Smooth muscle cell (in vitro differentiated cells): ENCODE measurements around the gene RP2. TPM values are rescaled to one million over a fixed set of nuclear protein-coding genes. Genes with fewer than 3 reads are reported as not detected.

Experiments
- DNase-seq: peaks from one replicate; lab custom pipeline; 2025; ENCODE audit not compliant: unreplicated experiment; lab: John Stamatoyannopoulos, UW
- H2AFZ ChIP-seq: fragments of 200-600 bp; sonication (generic); 2 replicates; pipeline ENCODE4 v1.6.0; 2016; ENCODE audit warnings: antibody characterized with exemption, low read depth, mild to moderate bottlenecking
- H3F3A ChIP-seq: fragments of 200-600 bp; sonication (generic); 2 replicates; pipeline ENCODE4 v1.6.0; 2017; ENCODE audit warnings: antibody characterized with exemption, low read depth
- H3K27ac ChIP-seq: fragments of 200-600 bp; sonication (generic); 2 replicates; pipeline ENCODE4 v1.5.1; 2016; ENCODE audit warnings: low read depth, mild to moderate bottlenecking
- H3K27me3 ChIP-seq: fragments of 200-600 bp; sonication (generic); 2 replicates; pipeline ENCODE4 v1.6.1; 2016; ENCODE audit warnings: low read depth, mild to moderate bottlenecking
- H3K36me3 ChIP-seq: fragments of 200-600 bp; sonication (generic); 2 replicates; pipeline ENCODE4 v1.5.1; 2016; ENCODE audit warnings: low read depth
- H3K4me1 ChIP-seq: fragments of 200-600 bp; sonication (generic); 2 replicates; pipeline ENCODE4 v1.5.1; 2016; ENCODE audit warnings: low read depth
- H3K4me2 ChIP-seq: fragments of 200-600 bp; sonication (generic); 2 replicates; pipeline ENCODE4 v1.6.0; 2016; ENCODE audit warnings: mild to moderate bottlenecking
- H3K4me3 ChIP-seq: fragments of 200-600 bp; sonication (generic); 2 replicates; pipeline ENCODE4 v1.5.1; 2016; ENCODE audit warnings: mild to moderate bottlenecking
- H3K79me2 ChIP-seq: fragments of 200-600 bp; sonication (generic); 2 replicates; pipeline ENCODE4 v1.6.0; 2016; ENCODE audit warnings: low read depth, mild to moderate bottlenecking
- H3K9ac ChIP-seq: fragments of 200-600 bp; sonication (generic); 2 replicates; pipeline ENCODE4 v1.6.0; 2016; ENCODE audit warnings: low read depth
- H3K9me3 ChIP-seq: fragments of 200-600 bp; sonication (generic); replicated peaks from 2 replicates; pipeline ENCODE4 v1.5.1; 2016; ENCODE audit warnings: low read depth
- H4K20me1 ChIP-seq: fragments of 200-600 bp; sonication (generic); 2 replicates; pipeline ENCODE4 v1.6.0; 2016; ENCODE audit warnings: low read depth
- CTCF ChIP-seq: fragments of 200-600 bp; sonication (generic); IDR thresholded peaks from 2 replicates; pipeline ENCODE4 v1.5.1; 2017; ENCODE audit warnings: borderline replicate concordance, mild to moderate bottlenecking, antibody characterized with exemption; ENCODE audit not compliant: insufficient read depth, poor library complexity, severe bottlenecking
- WGBS: methylation state at CpG from one replicate; pipeline ENCODE4 v1.1.7; 2016; ENCODE audit warnings: low lambda C conversion rate; 5-methylcytosine and 5-hydroxymethylcytosine counted together
- polyA plus RNA-seq: library from polyadenylated mRNA; unstranded; fragments of >200 nt; fragmentation: Nextera tagmentation; extraction: Ambion mirVana; gene quantifications from 2 replicates; pipeline ENCODE4 v1.2.1, GENCODE V29; 2016
- total RNA-seq: library from RNA; depleted of rRNA; stranded (reverse); fragments of >200 nt; gene quantifications from 2 replicates; pipeline ENCODE4 v1.2.3, GENCODE V29; 2014

RP2 gene
- total and polyA plus RNA-seq, 2 experiments from 2014 or later, result 11.3 to 20.5 TPM

GRCh38 chrX:46803140-46803539 lies 33.7 kb upstream of the RP2 start:
- H3K4me3 ChIP-seq, result no peak overlapping the region
- no peaks in the 10 kb centered on the region for H3F3A ChIP-seq
- H4K20me1 ChIP-seq, result no peaks in the 10 kb centered on the region
- no peaks in the 10 kb centered on the region for H3K79me2 ChIP-seq
- no peak overlapping the region for H2AFZ ChIP-seq
- H3K27ac ChIP-seq, result no peak overlapping the region
- H3K9me3 ChIP-seq, result no peaks in the 10 kb centered on the region
- WGBS, result 64% methylated on average over 3 of the region's 3 CpGs
- no peaks in the 10 kb centered on the region for H3K4me1 ChIP-seq
- H3K27me3 ChIP-seq, result no peaks in the 10 kb centered on the region
- TF ChIP-seq CTCF, result no peak
- no peak overlapping the region for H3K9ac ChIP-seq
- no peak for DNase-seq
- no peaks in the 10 kb centered on the region for H3K36me3 ChIP-seq
- H3K4me2 ChIP-seq, result no peak overlapping the region

GRCh38 chrX:46805270-46805669 lies 31.6 kb upstream of the RP2 start:
- Histone ChIP-seq H3K4me1 (no peaks in the 10 kb centered on the region), H3K79me2 (no peaks in the 10 kb centered on the region), H3K27ac (no peak overlapping the region), H3K9ac (no peak overlapping the region), H3K36me3 (no peaks in the 10 kb centered on the region), H3K4me2 (no peak overlapping the region), H4K20me1 (no peaks in the 10 kb centered on the region), H3K27me3 (no peaks in the 10 kb centered on the region), H3F3A (no peaks in the 10 kb centered on the region), H3K9me3 (no peaks in the 10 kb centered on the region), H3K4me3 (no peak overlapping the region), H2AFZ (no peak overlapping the region)
- DNase-seq, result no peak
- whole genome bisulfite sequencing, result 68% methylated on average over 2 of the region's 2 CpGs
- TF ChIP-seq CTCF, result no peak

GRCh38 chrX:46811121-46811520 lies 25.7 kb upstream of the RP2 start:
- no peak overlapping the region for H2AFZ ChIP-seq
- H3K27ac ChIP-seq, result no peak overlapping the region
- H3K27me3 ChIP-seq, result no peaks in the 10 kb centered on the region
- no peaks in the 10 kb centered on the region for H3K79me2 ChIP-seq
- H3K4me2 ChIP-seq, result no peak overlapping the region
- no peak for DNase-seq
- no peaks in the 10 kb centered on the region for H3K4me1 ChIP-seq
- H3K9me3 ChIP-seq, result no peaks in the 10 kb centered on the region
- no peaks in the 10 kb centered on the region for H4K20me1 ChIP-seq
- H3K9ac ChIP-seq, result no peak overlapping the region
- H3F3A ChIP-seq, result no peaks in the 10 kb centered on the region
- TF ChIP-seq CTCF, result no peak
- 52% methylated on average over 1 of the region's 1 CpG for WGBS
- no peak overlapping the region for H3K4me3 ChIP-seq
- H3K36me3 ChIP-seq, result no peaks in the 10 kb centered on the region

DNA sequence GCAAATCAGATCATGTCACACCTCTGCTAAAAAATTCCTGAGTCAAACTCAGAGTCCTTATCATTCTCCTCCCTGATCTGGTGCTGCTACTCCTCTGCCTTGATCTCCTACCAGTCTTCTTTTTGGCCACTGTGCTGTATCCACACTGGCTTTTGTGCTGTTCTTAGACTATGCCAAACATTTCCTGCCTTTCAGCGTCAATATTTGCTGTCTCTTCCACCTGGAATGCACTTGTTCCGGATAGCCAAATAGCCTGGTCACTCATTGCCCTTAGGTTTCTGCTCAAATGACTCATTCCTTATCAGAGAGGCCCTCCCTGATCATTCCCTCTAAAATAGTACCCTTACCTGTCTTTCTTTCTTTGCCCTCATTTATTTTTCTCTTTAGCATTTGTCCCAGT lies 24.4 kb upstream of the RP2 start:
- H3F3A ChIP-seq, result no peaks in the 10 kb centered on the region
- no peaks in the 10 kb centered on the region for H4K20me1 ChIP-seq
- H3K4me3 ChIP-seq, result no peak overlapping the region
- no peaks in the 10 kb centered on the region for H3K4me1 ChIP-seq
- no peaks in the 10 kb centered on the region for H3K27me3 ChIP-seq
- no peak overlapping the region for H2AFZ ChIP-seq
- no peak for TF ChIP-seq CTCF
- H3K36me3 ChIP-seq, result no peaks in the 10 kb centered on the region
- H3K9me3 ChIP-seq, result no peaks in the 10 kb centered on the region
- H3K9ac ChIP-seq, result no peak overlapping the region
- 69% methylated on average over 2 of the region's 2 CpGs for WGBS
- no peak overlapping the region for H3K4me2 ChIP-seq
- no peaks in the 10 kb centered on the region for H3K79me2 ChIP-seq
- DNase-seq, result no peak
- H3K27ac ChIP-seq, result no peak overlapping the region
